Right lobe of liver (tissue), 6 donors: ENCODE results near the gene RCAN2. TPM values are rescaled to one million over a fixed set of nuclear protein-coding genes. Genes with fewer than 3 reads are reported as not detected.

Experiments used
- ATAC-seq, 4 donors: fragments of 200-7000 bp; cut with Tn5 transposase; one replicate each; pipeline ENCODE4 v1.9.1; 2020; ENCODE audit warnings: mild to moderate bottlenecking in 4 of 4, moderate library complexity in 4 of 4
- DNase-seq, 3 donors: peaks; one replicate each; pipeline ENCODE4 v3.0.0-alpha.2; 2020
- H3K27ac ChIP-seq, 3 donors: fragments of 200-600 bp; one replicate each; pipeline ENCODE4 v1.8.0; 2022
- H3K27me3 ChIP-seq, 2 donors: fragments of 200-600 bp; one replicate each; pipeline ENCODE4 v1.8.0; 2022
- H3K36me3 ChIP-seq, 4 donors: fragments of 200-600 bp; sonication (generic) in 1 of 4; one replicate each; pipeline versions ENCODE4 v1.5.1 to v1.8.0; 2017 to 2022; ENCODE audit warnings: control low read depth in 1 of 4
- H3K4me1 ChIP-seq, 4 donors: fragments of 200-600 bp; sonication (generic) in 1 of 4; one replicate each; pipeline versions ENCODE4 v1.5.1 to v1.8.0; 2017 to 2022; ENCODE audit warnings: control low read depth in 1 of 4
- H3K4me3 ChIP-seq, 3 donors: fragments of 200-600 bp; one replicate each; pipeline ENCODE4 v1.8.0; 2022
- H3K9me3 ChIP-seq, 4 donors: fragments of 200-600 bp; sonication (generic) in 1 of 4; one replicate each; pipeline versions ENCODE4 v1.5.1 to v1.8.0; 2017 to 2022; ENCODE audit warnings: control low read depth in 1 of 4
- POLR2A ChIP-seq: fragments of 450-650 bp; IDR thresholded peaks from one replicate; pipeline ENCODE4 v1.6.1; 2017; ENCODE audit warnings: antibody characterized with exemption, mild to moderate bottlenecking
- WGBS: methylation state at CpG from one replicate; pipeline ENCODE4 v1.1.6; 2018; ENCODE audit warnings: low coverage, low lambda C conversion rate; ENCODE audit not compliant: insufficient coverage; ENCODE audit errors: missing lambda C conversion rate; 5-methylcytosine and 5-hydroxymethylcytosine counted together
- intact Hi-C, 2 donors: fragments of 100-400 bp; cut with DNase I; formaldehyde crosslinking; loops; one replicate each; pipeline versions ENCODE4 v1.11.2 to v1.14.1; 2022
- total RNA-seq, 6 experiments: library from RNA; depleted of rRNA in 2 of 6; stranded (reverse); fragments of >200 nt in 2 of 6; fragmentation: NEBNext Ultra II Directional in 3 of 6; extraction: Animal tissue kit (Norgen Biotek cat#: 25700) in 3 of 6; gene quantifications; one replicate each; pipeline versions ENCODE4 v1.1.0 to v1.2.4, GENCODE V29; 2016 to 2023
- TF ChIP-seq, protein P1 (sequence below), 4 donors: fragments of 200-600 bp in 3 of 4; fragments of 450-650 bp in 1 of 4; IDR thresholded peaks; one replicate each; pipeline versions ENCODE4 v1.5.1 to v1.8.0; 2016 to 2022; ENCODE audit warnings: antibody characterized with exemption in 4 of 4, mild to moderate bottlenecking in 2 of 4
- donor health status: DM: no; HTN: yes; CAD: no.
- donor health status: DM: no; HTN: no; CAD: no.
- donor health status: DM: no; HTN: no; CAD: no.
- donor health status: DM: no; HTN: yes; CAD: no.
- donor health status: DM: no; HTN: yes; CAD: no.

RCAN2 gene
- total RNA-seq, 6 experiments from 2014 or later: 0.77 to 4.5 (median 1.9) TPM

- Histone ChIP-seq H3K4me3 (no peak overlapping the region), H3K36me3 (no peaks in the 10 kb centered on the region), H3K4me1 (no peaks in the 10 kb centered on the region), H3K27ac (no peak overlapping the region), H3K27me3 (no peaks in the 10 kb centered on the region), H3K9me3 (no peaks in the 10 kb centered on the region)
- TF ChIP-seq, protein P1, sequence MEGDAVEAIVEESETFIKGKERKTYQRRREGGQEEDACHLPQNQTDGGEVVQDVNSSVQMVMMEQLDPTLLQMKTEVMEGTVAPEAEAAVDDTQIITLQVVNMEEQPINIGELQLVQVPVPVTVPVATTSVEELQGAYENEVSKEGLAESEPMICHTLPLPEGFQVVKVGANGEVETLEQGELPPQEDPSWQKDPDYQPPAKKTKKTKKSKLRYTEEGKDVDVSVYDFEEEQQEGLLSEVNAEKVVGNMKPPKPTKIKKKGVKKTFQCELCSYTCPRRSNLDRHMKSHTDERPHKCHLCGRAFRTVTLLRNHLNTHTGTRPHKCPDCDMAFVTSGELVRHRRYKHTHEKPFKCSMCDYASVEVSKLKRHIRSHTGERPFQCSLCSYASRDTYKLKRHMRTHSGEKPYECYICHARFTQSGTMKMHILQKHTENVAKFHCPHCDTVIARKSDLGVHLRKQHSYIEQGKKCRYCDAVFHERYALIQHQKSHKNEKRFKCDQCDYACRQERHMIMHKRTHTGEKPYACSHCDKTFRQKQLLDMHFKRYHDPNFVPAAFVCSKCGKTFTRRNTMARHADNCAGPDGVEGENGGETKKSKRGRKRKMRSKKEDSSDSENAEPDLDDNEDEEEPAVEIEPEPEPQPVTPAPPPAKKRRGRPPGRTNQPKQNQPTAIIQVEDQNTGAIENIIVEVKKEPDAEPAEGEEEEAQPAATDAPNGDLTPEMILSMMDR (IDR thresholded peaks at IDR 0.05): no peak
- no peak for TF ChIP-seq POLR2A
- 50% methylated on average over 4 of the region's 4 CpGs for WGBS
- no peak for ATAC-seq
- intact Hi-C loops: no loop called here
- DNase-seq: no peak
Observed at GRCh38 chr6:46465294-46466165, 25.7 kb downstream of the RCAN2 start.

DNA sequence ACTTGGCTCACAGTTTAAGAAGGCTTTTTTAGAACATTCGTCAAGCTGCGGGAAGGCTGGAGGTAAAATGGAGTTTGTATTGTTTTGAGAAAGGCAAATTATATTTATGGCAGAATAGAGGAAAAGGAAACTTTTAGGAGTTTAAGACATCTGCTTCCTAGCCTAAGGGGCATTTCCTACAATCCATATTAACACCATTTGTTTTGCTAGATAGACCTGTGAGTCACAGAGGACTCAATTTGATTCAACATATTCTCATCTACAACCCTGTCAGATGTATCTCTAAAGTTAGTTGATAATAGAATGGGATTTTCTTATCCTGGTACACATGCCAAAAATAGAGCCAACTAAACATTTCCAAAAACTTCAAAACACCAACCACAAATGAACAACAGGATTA lies 35.0 kb downstream of the RCAN2 start:
- Histone ChIP-seq H3K4me3 (no peak overlapping the region), H3K36me3 (no peaks in the 10 kb centered on the region), H3K27ac (no peak overlapping the region), H3K9me3 (no peaks in the 10 kb centered on the region), H3K4me1 (no peaks in the 10 kb centered on the region), H3K27me3 (no peaks in the 10 kb centered on the region)
- intact Hi-C loops: no loop called here
- DNase-seq: no peak
- WGBS: 33% methylated on average over 2 of the region's 2 CpGs
- TF ChIP-seq, protein P1 (IDR thresholded peaks at IDR 0.05): no peak
- TF ChIP-seq POLR2A: no peak
- no peak for ATAC-seq

GRCh38 chr6:46454691-46455090 lies 36.6 kb downstream of the RCAN2 start:
- H3K36me3 ChIP-seq: no peaks in the 10 kb centered on the region
- H3K9me3 ChIP-seq: no peaks in the 10 kb centered on the region
- H3K27me3 ChIP-seq: no peaks in the 10 kb centered on the region
- TF ChIP-seq POLR2A: no peak
- TF ChIP-seq, protein P1 (IDR thresholded peaks at IDR 0.05): no peak
- H3K4me1 ChIP-seq: no peaks in the 10 kb centered on the region
- no peak for DNase-seq
- WGBS: 83% methylated on average over 1 of the region's 1 CpG
- no peak overlapping the region for H3K27ac ChIP-seq
- intact Hi-C loops: no loop called here
- H3K4me3 ChIP-seq: no peak overlapping the region
- ATAC-seq: no peak

DNA sequence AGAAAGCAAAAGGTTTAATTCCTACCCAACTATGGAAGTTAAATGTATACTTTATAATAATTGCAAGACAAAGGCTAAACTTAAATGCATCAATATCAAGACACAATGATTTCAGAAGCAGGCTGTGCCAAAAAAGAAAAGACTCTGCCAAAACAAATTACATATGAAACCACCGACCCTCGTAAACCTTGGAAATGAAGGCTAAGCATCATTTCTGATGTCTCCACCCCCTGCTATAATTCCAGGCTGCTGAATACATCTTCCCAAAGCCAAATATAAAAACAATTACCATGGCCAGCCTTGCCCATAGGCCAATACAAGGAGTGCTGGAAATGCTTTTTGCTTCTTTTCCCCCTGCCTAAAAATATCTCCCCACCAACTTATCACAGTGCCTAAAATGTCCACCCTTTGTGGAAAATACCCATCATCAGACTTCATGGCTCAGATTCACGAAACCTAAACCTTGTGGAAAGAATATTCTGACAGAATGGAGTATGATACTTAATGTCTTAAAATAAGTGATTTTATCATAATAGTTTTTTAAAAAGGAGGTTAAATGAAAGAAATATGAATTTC lies 37.4 kb downstream of the RCAN2 start:
- no peaks in the 10 kb centered on the region for H3K4me1 ChIP-seq
- no peak for ATAC-seq
- H3K9me3 ChIP-seq: no peaks in the 10 kb centered on the region
- DNase-seq: no peak
- H3K36me3 ChIP-seq: no peaks in the 10 kb centered on the region
- 81% methylated on average over 3 of the region's 3 CpGs for WGBS
- H3K27me3 ChIP-seq: no peaks in the 10 kb centered on the region
- H3K27ac ChIP-seq: no peak overlapping the region
- intact Hi-C loops: no loop called here
- H3K4me3 ChIP-seq: no peak overlapping the region
- TF ChIP-seq, protein P1 (IDR thresholded peaks at IDR 0.05): no peak
- no peak for TF ChIP-seq POLR2A
